WTC11 (cell line): Measurements from ENCODE around the gene UBL3.

Experiments
- CREM ChIP-seq: sonication (generic); formaldehyde crosslinking; IDR thresholded peaks from 2 replicates; pipeline ENCODE4 v1.8.1; 2022; ENCODE audit warnings: mild to moderate bottlenecking, missing genetic modification reagents, moderate library complexity
- ELF4 ChIP-seq: sonication (generic); formaldehyde crosslinking; IDR thresholded peaks from 2 replicates; pipeline ENCODE4 v1.8.1; 2022; ENCODE audit warnings: low read depth, mild to moderate bottlenecking, moderate library complexity, missing genetic modification reagents
- NR1H2 ChIP-seq: sonication (generic); formaldehyde crosslinking; IDR thresholded peaks from 2 replicates; pipeline ENCODE4 v1.9.0; 2021; ENCODE audit warnings: mild to moderate bottlenecking, moderate library complexity, missing genetic modification reagents
- TF ChIP-seq, protein P1 (sequence below): fragments of 200-600 bp; IDR thresholded peaks from 2 replicates; pipeline ENCODE4 v1.8.0; 2022; ENCODE audit warnings: antibody characterized with exemption
- TF ChIP-seq, protein P2 (sequence below): sonication (generic); formaldehyde crosslinking; IDR thresholded peaks from 2 replicates; pipeline ENCODE4 v1.8.1; 2023; ENCODE audit warnings: mild to moderate bottlenecking, missing genetic modification reagents
- TF ChIP-seq, protein P3 (sequence below): sonication (generic); formaldehyde crosslinking; IDR thresholded peaks from 2 replicates; pipeline ENCODE4 v1.8.1; 2023; ENCODE audit warnings: mild to moderate bottlenecking, missing genetic modification reagents, moderate library complexity
- TF ChIP-seq, protein P4 (sequence below): fragments of 250-450 bp; sonication (Bioruptor Pico); IDR thresholded peaks from 2 replicates; pipeline ENCODE4 v1.9.0; 2021; ENCODE audit warnings: mild to moderate bottlenecking, borderline replicate concordance
- TF ChIP-seq, protein P5 (sequence below): sonication (generic); formaldehyde crosslinking; IDR thresholded peaks from 2 replicates; pipeline ENCODE4 v1.8.0; 2022; ENCODE audit warnings: mild to moderate bottlenecking, missing genetic modification reagents
- TF ChIP-seq, protein P6 (sequence below): fragments of 250-450 bp; sonication (Bioruptor Pico); IDR thresholded peaks from 2 replicates; pipeline ENCODE4 v1.9.0; 2021; ENCODE audit warnings: mild to moderate bottlenecking

DNA sequence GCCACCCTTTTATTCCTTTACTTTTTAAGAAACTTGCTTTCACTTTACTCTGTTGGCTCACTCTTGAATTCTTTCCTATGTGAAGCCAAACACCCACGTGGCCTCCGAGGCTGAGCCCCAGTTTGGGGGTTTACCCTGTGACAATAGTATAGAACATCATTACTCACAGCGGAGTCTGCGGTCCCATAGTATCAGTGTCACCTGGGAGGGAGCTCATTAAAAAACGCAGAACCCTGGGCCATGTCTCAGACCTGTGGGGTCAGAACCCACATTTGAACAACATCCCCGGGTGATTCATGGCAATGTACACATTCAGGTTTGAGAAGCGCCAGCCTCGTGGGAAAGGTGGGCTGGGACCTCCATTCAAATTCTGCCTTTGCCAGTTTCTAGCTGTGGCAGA lies 36.0 kb upstream of the UBL3 start:
- TF ChIP-seq, protein P1, sequence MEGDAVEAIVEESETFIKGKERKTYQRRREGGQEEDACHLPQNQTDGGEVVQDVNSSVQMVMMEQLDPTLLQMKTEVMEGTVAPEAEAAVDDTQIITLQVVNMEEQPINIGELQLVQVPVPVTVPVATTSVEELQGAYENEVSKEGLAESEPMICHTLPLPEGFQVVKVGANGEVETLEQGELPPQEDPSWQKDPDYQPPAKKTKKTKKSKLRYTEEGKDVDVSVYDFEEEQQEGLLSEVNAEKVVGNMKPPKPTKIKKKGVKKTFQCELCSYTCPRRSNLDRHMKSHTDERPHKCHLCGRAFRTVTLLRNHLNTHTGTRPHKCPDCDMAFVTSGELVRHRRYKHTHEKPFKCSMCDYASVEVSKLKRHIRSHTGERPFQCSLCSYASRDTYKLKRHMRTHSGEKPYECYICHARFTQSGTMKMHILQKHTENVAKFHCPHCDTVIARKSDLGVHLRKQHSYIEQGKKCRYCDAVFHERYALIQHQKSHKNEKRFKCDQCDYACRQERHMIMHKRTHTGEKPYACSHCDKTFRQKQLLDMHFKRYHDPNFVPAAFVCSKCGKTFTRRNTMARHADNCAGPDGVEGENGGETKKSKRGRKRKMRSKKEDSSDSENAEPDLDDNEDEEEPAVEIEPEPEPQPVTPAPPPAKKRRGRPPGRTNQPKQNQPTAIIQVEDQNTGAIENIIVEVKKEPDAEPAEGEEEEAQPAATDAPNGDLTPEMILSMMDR = no peak
- TF ChIP-seq, protein P2, sequence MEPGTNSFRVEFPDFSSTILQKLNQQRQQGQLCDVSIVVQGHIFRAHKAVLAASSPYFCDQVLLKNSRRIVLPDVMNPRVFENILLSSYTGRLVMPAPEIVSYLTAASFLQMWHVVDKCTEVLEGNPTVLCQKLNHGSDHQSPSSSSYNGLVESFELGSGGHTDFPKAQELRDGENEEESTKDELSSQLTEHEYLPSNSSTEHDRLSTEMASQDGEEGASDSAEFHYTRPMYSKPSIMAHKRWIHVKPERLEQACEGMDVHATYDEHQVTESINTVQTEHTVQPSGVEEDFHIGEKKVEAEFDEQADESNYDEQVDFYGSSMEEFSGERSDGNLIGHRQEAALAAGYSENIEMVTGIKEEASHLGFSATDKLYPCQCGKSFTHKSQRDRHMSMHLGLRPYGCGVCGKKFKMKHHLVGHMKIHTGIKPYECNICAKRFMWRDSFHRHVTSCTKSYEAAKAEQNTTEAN = no peak
- TF ChIP-seq CREM (CRISPR knock-in tag) = no peak
- TF ChIP-seq, protein P3, sequence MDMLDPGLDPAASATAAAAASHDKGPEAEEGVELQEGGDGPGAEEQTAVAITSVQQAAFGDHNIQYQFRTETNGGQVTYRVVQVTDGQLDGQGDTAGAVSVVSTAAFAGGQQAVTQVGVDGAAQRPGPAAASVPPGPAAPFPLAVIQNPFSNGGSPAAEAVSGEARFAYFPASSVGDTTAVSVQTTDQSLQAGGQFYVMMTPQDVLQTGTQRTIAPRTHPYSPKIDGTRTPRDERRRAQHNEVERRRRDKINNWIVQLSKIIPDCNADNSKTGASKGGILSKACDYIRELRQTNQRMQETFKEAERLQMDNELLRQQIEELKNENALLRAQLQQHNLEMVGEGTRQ (CRISPR knock-in tag) = no peak
- TF ChIP-seq, protein P4, sequence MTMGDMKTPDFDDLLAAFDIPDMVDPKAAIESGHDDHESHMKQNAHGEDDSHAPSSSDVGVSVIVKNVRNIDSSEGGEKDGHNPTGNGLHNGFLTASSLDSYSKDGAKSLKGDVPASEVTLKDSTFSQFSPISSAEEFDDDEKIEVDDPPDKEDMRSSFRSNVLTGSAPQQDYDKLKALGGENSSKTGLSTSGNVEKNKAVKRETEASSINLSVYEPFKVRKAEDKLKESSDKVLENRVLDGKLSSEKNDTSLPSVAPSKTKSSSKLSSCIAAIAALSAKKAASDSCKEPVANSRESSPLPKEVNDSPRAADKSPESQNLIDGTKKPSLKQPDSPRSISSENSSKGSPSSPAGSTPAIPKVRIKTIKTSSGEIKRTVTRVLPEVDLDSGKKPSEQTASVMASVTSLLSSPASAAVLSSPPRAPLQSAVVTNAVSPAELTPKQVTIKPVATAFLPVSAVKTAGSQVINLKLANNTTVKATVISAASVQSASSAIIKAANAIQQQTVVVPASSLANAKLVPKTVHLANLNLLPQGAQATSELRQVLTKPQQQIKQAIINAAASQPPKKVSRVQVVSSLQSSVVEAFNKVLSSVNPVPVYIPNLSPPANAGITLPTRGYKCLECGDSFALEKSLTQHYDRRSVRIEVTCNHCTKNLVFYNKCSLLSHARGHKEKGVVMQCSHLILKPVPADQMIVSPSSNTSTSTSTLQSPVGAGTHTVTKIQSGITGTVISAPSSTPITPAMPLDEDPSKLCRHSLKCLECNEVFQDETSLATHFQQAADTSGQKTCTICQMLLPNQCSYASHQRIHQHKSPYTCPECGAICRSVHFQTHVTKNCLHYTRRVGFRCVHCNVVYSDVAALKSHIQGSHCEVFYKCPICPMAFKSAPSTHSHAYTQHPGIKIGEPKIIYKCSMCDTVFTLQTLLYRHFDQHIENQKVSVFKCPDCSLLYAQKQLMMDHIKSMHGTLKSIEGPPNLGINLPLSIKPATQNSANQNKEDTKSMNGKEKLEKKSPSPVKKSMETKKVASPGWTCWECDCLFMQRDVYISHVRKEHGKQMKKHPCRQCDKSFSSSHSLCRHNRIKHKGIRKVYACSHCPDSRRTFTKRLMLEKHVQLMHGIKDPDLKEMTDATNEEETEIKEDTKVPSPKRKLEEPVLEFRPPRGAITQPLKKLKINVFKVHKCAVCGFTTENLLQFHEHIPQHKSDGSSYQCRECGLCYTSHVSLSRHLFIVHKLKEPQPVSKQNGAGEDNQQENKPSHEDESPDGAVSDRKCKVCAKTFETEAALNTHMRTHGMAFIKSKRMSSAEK (CRISPR knock-in tag) = no peak
- no peak for TF ChIP-seq ELF4 (CRISPR knock-in tag)
- TF ChIP-seq NR1H2 (CRISPR knock-in tag) = no peak
- TF ChIP-seq, protein P5, sequence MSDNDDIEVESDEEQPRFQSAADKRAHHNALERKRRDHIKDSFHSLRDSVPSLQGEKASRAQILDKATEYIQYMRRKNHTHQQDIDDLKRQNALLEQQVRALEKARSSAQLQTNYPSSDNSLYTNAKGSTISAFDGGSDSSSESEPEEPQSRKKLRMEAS (CRISPR knock-in tag) = no peak
- TF ChIP-seq, protein P6, sequence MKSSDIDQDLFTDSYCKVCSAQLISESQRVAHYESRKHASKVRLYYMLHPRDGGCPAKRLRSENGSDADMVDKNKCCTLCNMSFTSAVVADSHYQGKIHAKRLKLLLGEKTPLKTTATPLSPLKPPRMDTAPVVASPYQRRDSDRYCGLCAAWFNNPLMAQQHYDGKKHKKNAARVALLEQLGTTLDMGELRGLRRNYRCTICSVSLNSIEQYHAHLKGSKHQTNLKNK (CRISPR knock-in tag) = no peak
